Cardiac fibroblast (primary cell): ENCODE measurements around the gene SLC35F3.

Experiments
- DNase-seq, 2 donors: peaks; one replicate each; pipeline versions ENCODE4 v3.0.0 to v3.0.0-alpha.2; 2010; ENCODE audit warnings: low read depth in 2 of 2
- H3K4me3 ChIP-seq, 2 donors: replicated peaks in 1 of 2; 1 replicate in 1 of 2; 2 replicates in 1 of 2; pipeline ENCODE4 v1.5.1; 2011; ENCODE audit warnings: low read depth in 2 of 2, low read length in 2 of 2, mild to moderate bottlenecking in 2 of 2, moderate library complexity in 1 of 2
- TF ChIP-seq, protein P1 (sequence below): IDR thresholded peaks from one replicate; pipeline ENCODE4 v1.5.1; 2011; ENCODE audit warnings: low read depth, mild to moderate bottlenecking, low read length, inconsistent platforms

SLC35F3 gene

DNA sequence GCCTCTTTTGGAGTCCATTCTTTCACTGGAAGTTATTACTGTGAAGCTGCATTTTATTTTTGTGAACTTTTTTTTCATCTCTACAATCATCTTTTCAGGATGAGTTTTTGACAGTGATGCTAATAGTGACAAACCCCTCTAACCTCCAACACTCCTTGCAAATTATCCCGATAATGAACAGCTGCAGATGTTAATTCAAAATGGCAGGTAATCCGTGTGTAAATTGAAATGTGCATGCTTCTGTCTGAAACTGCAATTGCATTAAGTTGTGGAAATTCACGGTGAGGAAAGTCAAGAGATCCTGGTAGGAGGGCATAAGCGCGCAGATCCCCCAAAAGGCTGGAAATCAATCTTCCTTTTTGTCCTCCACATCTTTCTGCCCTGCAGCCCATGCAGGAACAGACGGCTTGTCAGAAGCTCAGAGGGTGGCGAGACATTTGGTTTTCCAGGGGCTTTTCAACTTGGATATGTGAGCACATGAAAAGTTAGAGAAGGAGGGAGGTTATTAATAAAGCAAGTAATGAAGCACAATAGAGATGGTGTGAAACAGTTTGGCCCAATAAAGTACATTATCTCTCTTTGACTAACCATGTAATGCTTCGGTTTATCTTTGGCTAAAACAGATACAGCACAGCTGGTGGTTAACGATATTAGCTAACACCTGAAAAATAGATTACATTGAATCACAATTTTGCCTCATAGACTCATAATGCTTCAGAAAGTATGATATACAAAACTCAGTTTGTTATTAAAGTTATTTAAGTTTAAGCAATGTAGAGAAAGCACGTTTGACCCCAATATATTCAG is 325.3 kb downstream of the SLC35F3 start:
- H3K4me3 ChIP-seq: no peak overlapping the region
- TF ChIP-seq, protein P1, sequence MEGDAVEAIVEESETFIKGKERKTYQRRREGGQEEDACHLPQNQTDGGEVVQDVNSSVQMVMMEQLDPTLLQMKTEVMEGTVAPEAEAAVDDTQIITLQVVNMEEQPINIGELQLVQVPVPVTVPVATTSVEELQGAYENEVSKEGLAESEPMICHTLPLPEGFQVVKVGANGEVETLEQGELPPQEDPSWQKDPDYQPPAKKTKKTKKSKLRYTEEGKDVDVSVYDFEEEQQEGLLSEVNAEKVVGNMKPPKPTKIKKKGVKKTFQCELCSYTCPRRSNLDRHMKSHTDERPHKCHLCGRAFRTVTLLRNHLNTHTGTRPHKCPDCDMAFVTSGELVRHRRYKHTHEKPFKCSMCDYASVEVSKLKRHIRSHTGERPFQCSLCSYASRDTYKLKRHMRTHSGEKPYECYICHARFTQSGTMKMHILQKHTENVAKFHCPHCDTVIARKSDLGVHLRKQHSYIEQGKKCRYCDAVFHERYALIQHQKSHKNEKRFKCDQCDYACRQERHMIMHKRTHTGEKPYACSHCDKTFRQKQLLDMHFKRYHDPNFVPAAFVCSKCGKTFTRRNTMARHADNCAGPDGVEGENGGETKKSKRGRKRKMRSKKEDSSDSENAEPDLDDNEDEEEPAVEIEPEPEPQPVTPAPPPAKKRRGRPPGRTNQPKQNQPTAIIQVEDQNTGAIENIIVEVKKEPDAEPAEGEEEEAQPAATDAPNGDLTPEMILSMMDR: no peak
- no peak for DNase-seq

DNA sequence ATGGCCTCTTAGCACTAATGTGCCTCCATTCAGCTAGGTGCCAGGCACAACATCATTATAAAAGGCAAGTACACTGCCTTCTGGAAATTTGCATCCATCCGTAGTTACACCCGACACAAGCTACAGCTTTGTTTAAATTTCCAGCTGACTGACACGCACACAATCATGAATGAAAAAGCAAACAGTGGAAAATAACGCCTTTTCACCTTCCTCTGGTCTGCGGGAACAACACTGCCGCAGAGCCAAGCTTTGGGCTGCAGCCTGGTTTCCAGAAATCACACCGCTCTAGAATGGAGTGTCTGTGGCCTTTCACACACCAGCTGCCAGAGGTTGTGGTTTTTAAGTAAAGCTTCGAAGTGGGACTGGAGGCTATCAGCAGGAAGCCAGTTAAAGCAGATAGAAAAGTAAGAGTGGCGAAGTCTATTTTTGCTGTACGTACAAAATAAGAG is 326.0 kb downstream of the SLC35F3 start:
- no peak for DNase-seq
- H3K4me3 ChIP-seq: no peak overlapping the region
- TF ChIP-seq, protein P1: no peak

DNA sequence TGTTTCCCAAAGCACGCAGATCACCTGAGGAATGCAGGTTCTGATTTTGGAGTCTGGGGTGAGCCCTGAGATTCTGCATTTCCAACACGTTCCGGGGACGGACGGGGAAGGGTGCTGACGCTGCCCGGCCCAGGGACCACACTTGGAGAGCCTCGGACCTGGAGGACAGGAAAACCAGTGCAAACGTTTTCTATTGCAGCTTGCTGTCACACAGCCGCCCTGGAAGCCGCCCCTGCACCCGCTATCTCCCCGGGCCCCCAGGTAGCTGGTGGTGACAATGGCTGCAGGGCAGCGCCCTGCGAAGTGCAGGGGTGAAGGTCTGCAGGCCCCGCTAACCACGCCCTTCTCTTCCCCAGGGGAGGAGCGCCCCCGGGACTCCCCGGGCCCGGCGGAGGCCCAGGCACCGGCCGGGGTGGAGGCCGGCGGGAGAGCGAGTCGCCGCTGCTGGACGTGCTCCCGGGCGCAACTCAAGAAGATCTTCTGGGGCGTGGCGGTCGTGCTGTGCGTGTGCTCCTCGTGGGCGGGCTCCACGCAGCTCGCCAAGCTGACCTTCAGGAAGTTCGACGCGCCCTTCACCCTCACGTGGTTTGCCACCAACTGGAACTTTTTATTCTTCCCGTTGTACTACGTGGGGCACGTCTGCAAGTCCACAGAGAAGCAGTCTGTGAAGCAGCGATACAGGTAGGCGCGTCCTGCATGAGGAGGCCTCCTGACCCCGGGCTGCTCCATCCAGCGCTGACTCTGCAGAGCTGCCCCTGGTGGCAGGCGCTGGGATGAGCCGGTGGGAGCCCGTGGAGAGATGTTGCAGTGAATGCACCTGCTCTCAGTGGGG is 326.8 kb downstream of the SLC35F3 start:
- TF ChIP-seq, protein P1: peak; percentile 9
- no peak for DNase-seq
- H3K4me3 ChIP-seq: no peak overlapping the region

DNA sequence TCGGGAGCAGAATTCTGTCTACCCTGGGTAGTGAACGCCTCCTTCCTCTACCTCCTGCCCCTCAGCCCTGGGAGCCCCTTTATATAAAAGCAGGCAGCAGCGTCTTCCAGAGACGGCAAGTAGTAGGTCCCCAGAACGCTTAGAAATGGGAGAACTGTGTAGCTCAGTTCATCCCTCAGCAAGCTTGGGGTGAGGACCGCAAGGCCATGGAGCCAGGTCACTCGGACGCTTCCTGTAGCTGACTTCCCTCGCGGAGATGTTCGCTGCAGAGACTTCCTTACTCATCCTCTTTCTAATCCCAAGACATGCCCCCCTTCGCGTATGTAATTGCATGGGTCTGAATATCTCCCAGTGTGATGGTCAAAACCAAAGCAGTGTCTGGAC is 327.4 kb downstream of the SLC35F3 start:
- DNase-seq: no peak
- TF ChIP-seq, protein P1: no peak
- H3K4me3 ChIP-seq: no peak overlapping the region

DNA sequence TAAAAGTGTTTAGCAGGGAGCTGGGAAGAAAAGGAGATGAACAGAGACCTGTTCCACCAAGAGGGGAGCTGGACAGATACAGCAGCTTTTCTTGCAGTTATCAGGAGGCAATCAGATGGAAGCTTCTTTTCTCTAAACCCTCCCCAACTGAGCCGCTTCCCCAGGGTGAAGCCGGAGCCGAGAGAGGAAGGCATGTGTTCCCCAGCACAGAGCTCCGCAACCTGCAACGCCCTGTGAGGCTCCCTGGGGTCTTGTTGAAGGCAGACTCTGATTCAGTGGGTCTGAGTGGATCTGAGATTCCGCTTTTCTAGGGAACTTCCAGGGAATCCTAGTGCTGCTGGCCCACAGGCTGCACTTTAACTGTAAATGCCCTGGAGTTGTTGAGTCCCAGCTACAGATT is 329.7 kb downstream of the SLC35F3 start:
- DNase-seq: no peak
- H3K4me3 ChIP-seq: no peak overlapping the region
- TF ChIP-seq, protein P1: no peak

DNA sequence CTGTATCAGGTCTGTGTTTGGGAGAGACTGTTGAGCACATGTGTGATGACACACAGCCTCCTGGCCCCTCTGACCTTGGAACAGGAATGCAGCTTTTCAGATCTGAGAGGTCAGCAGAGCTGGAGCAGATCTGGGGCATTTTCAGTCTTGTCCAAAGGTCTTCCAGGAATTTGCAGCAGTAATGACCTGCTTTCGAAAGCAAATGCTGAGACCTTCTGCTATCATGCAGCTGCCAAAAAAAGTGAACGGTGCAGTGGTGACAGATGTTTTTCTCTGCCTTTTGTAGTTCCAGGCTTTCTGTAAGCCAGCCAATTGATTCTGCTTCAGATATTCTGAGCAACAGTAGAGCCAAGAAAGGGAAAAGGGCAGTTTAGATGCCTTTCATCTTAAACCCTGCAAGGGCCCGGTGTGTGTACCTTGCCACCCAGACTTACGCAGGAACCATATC is 331.0 kb downstream of the SLC35F3 start:
- TF ChIP-seq, protein P1: no peak
- H3K4me3 ChIP-seq: no peak overlapping the region
- no peak for DNase-seq
